ENCODE results near the gene CCR7. TPM values are rescaled to one million over a fixed set of nuclear protein-coding genes. Genes with fewer than 3 reads are reported as not detected.
"Not testable (repeated sequence)": the region's sequence is repeated elsewhere in the genome, so short reads cannot be mapped to it uniquely, and the experiment has no call there.

CCR7 gene
- total RNA-seq, 2 donors from 2014 or later = 287 to 301 TPM

- Mint-ChIP-seq H3K36me3 (peaks cover 1 to 6% of the 10 kb centered on the region in 2 donors), H3K9me3 (no peaks in the 10 kb centered on the region), H3K27ac (peak overlapping the region; percentile 24 to 98)
- ATAC-seq = no peak
- DNase-seq (ENCODE audit: low spot score in 2 of 2) = peak in 1 of 2 donors; percentile 51
Observed at GRCh38 chr17:40548491-40548981, 16.7 kb downstream of the CCR7 start.

GRCh38 chr17:40547785-40548478, 17.3 kb downstream of the CCR7 start:
- peak overlapping the region; percentile 24 to 98 for H3K27ac Mint-ChIP-seq
- DNase-seq (ENCODE audit: low spot score in 2 of 2) (no peak), ATAC-seq (no peak)
- peaks cover 4 to 6% of the 10 kb centered on the region in 2 donors for H3K36me3 Mint-ChIP-seq
- no peaks in the 10 kb centered on the region for H3K9me3 Mint-ChIP-seq

GRCh38 chr17:40547079-40547784, 18.0 kb downstream of the CCR7 start:
- DNase-seq (ENCODE audit: low spot score in 2 of 2) (no peak), ATAC-seq (peak in 1 of 2 donors; percentile 14)
- Mint-ChIP-seq H3K9me3 (no peaks in the 10 kb centered on the region), H3K27ac (peak overlapping the region; percentile 7 to 98), H3K36me3 (peaks cover 3 to 5% of the 10 kb centered on the region in 2 donors)

- H3K27ac Mint-ChIP-seq, ATAC-seq: not testable (repeated sequence)
Observed at GRCh38 chr17:40546497-40546896, 18.8 kb downstream of the CCR7 start.

GRCh38 chr17:40545660-40546059, 19.6 kb downstream of the CCR7 start:
- H3K36me3 Mint-ChIP-seq = peaks cover 0 to 5% of the 10 kb centered on the region in 2 donors
- ATAC-seq (no peak), DNase-seq (ENCODE audit: low spot score in 2 of 2) (no peak)
- H3K27ac Mint-ChIP-seq = no peak overlapping the region
- no peaks in the 10 kb centered on the region for H3K9me3 Mint-ChIP-seq

More at GRCh38 chr17:40546497-40546896, 18.8 kb downstream of the CCR7 start:
- DNase-seq (ENCODE audit: low spot score in 2 of 2); H3K36me3 Mint-ChIP-seq; H3K9me3 Mint-ChIP-seq: not testable (repeated sequence)

GRCh38 chr17:40542558-40543411, 22.5 kb downstream of the CCR7 start:
- DNase-seq (ENCODE audit: low spot score in 2 of 2) (peak; percentile 58 to 94), ATAC-seq (peak; percentile 41 to 66)
- peaks cover 0 to 5% of the 10 kb centered on the region in 2 donors for H3K36me3 Mint-ChIP-seq
- H3K27ac Mint-ChIP-seq = peak overlapping the region; percentile 97 to 100
- H3K9me3 Mint-ChIP-seq = no peaks in the 10 kb centered on the region

- peak overlapping the region; percentile 97 to 100 for H3K27ac Mint-ChIP-seq
- H3K36me3 Mint-ChIP-seq = peaks cover 0 to 5% of the 10 kb centered on the region in 2 donors
- ATAC-seq (no peak), DNase-seq (ENCODE audit: low spot score in 2 of 2) (peak in 1 of 2 donors; percentile 65)
- no peaks in the 10 kb centered on the region for H3K9me3 Mint-ChIP-seq
Observed at GRCh38 chr17:40541873-40542557, 23.3 kb downstream of the CCR7 start.

GRCh38 chr17:40541060-40541872, 24.0 kb downstream of the CCR7 start:
- peak; percentile 67 to 79 for DNase-seq (ENCODE audit: low spot score in 2 of 2)
- Mint-ChIP-seq H3K9me3 (no peaks in the 10 kb centered on the region), H3K27ac (peak overlapping the region; percentile 97 to 100), H3K36me3 (peaks cover 0 to 5% of the 10 kb centered on the region in 2 donors)
- ATAC-seq = peak; percentile 27 to 56

GRCh38 chr17:40540448-40540847, 24.8 kb downstream of the CCR7 start:
- ATAC-seq = peak; percentile 52 to 55
- peak; percentile 71 to 90 for DNase-seq (ENCODE audit: low spot score in 2 of 2)
- peak overlapping the region; percentile 97 to 100 for H3K27ac Mint-ChIP-seq
- peaks cover 0 to 5% of the 10 kb centered on the region in 2 donors for H3K36me3 Mint-ChIP-seq
- H3K9me3 Mint-ChIP-seq = no peaks in the 10 kb centered on the region

GRCh38 chr17:40539711-40540411, 25.4 kb downstream of the CCR7 start:
- Mint-ChIP-seq H3K27ac (peak overlapping the region; percentile 97 to 100), H3K9me3 (no peaks in the 10 kb centered on the region), H3K36me3 (peaks cover 0 to 5% of the 10 kb centered on the region in 2 donors)
- DNase-seq (ENCODE audit: low spot score in 2 of 2) (peak in 1 of 2 donors; percentile 57), ATAC-seq (no peak)

GRCh38 chr17:40538936-40539705, 26.2 kb downstream of the CCR7 start:
- no peaks in the 10 kb centered on the region for H3K9me3 Mint-ChIP-seq
- no peak for ATAC-seq
- peak overlapping the region; percentile 34 to 100 for H3K27ac Mint-ChIP-seq
- H3K36me3 Mint-ChIP-seq = peaks cover 0 to 10% of the 10 kb centered on the region in 2 donors
- no peak for DNase-seq (ENCODE audit: low spot score in 2 of 2)

- peaks cover 0 to 9% of the 10 kb centered on the region in 2 donors for H3K36me3 Mint-ChIP-seq
- ATAC-seq = no peak
- H3K27ac Mint-ChIP-seq = peak overlapping the region in 1 of 2 donors; percentile 82
- no peaks in the 10 kb centered on the region for H3K9me3 Mint-ChIP-seq
- DNase-seq (ENCODE audit: low spot score in 2 of 2) = peak in 1 of 2 donors; percentile 55
Observed at GRCh38 chr17:40538019-40538935, 27.0 kb downstream of the CCR7 start.
